Endothelial cell (in vitro differentiated cells): ENCODE measurements around the gene NIN. TPM values are rescaled to one million over a fixed set of nuclear protein-coding genes. Genes with fewer than 3 reads are reported as not detected.

ENCODE experiments used
- DNase-seq: peaks from one replicate; pipeline ENCODE4 v3.0.0; 2021; ENCODE audit warnings: low spot score
- H3K27ac Mint-ChIP-seq: one replicate; pipeline ENCODE4 v1.8.0; 2021; ENCODE audit warnings: mixed read lengths, inconsistent platforms; ENCODE audit not compliant: unreplicated experiment
- H3K27me3 Mint-ChIP-seq: one replicate; pipeline ENCODE4 v1.8.0; 2021; ENCODE audit warnings: mild to moderate bottlenecking, moderate library complexity, mixed read lengths, inconsistent platforms; ENCODE audit not compliant: unreplicated experiment
- H3K36me3 Mint-ChIP-seq: one replicate; pipeline ENCODE4 v1.8.0; 2021; ENCODE audit warnings: mild to moderate bottlenecking, low read depth, mixed read lengths, inconsistent platforms; ENCODE audit not compliant: unreplicated experiment
- H3K4me1 Mint-ChIP-seq: one replicate; pipeline ENCODE4 v1.8.0; 2021; ENCODE audit warnings: mild to moderate bottlenecking, mixed read lengths, inconsistent platforms; ENCODE audit not compliant: unreplicated experiment
- H3K4me3 Mint-ChIP-seq: one replicate; pipeline ENCODE4 v1.8.0; 2021; ENCODE audit warnings: mild to moderate bottlenecking, mixed read lengths, inconsistent platforms; ENCODE audit not compliant: unreplicated experiment
- H3K9me3 Mint-ChIP-seq: one replicate; pipeline ENCODE4 v1.8.0; 2021; ENCODE audit warnings: mixed read lengths, inconsistent platforms; ENCODE audit not compliant: unreplicated experiment
- total RNA-seq: library from RNA; stranded (reverse); fragmentation: NEBNext Ultra II Directional; extraction: Animal tissue kit (Norgen Biotek cat#: 25700); gene quantifications from one replicate; pipeline ENCODE4 v1.2.1, GENCODE V29; 2021; ENCODE audit not compliant: unreplicated experiment
- TF ChIP-seq, protein P1 (sequence below): fragments of 200-600 bp; sonication (generic); IDR thresholded peaks from one replicate; pipeline ENCODE4 v1.5.0; 2021; ENCODE audit warnings: antibody characterized with exemption; ENCODE audit not compliant: unreplicated experiment

The NIN gene
- total RNA-seq, 1 donor from 2014 or later, result 50.0 TPM

DNA sequence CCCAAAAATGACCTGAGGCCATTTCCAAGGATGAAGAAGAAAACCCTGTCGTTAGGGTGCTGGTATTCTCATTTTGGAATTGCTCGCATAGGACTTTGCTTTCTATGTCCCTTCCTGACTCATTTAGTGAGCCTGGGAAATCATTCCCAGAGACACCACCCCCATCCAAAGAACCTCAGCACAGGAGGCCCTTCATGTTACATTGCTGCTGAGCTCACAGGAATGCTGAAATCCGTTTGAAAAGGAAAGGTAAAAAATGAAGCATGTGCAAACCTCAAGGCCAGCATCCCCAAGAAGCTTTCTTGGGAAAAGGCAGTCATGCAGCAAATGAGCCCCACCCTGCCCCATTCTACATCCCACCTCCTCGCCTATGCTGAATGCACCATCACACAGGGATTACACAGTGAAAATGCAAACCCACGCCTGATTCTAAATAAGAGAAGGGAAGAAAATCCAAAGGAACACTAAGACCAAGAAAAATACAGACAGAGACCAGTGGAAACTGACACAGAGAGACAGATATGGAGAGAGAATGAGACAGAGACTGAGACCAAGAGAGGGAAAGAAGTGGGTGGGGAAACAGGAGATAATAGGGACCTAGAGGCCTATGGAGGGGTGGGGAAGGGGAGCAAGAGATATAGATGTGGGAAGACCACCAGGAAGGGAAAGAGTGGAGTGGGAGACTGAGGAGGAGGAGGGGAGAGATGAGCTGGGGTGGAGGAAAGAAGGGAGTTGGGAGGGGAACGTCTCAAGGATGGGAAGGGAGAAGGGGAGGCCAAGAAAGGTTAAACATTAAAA is 33.5 kb downstream of the NIN start:
- TF ChIP-seq, protein P1, sequence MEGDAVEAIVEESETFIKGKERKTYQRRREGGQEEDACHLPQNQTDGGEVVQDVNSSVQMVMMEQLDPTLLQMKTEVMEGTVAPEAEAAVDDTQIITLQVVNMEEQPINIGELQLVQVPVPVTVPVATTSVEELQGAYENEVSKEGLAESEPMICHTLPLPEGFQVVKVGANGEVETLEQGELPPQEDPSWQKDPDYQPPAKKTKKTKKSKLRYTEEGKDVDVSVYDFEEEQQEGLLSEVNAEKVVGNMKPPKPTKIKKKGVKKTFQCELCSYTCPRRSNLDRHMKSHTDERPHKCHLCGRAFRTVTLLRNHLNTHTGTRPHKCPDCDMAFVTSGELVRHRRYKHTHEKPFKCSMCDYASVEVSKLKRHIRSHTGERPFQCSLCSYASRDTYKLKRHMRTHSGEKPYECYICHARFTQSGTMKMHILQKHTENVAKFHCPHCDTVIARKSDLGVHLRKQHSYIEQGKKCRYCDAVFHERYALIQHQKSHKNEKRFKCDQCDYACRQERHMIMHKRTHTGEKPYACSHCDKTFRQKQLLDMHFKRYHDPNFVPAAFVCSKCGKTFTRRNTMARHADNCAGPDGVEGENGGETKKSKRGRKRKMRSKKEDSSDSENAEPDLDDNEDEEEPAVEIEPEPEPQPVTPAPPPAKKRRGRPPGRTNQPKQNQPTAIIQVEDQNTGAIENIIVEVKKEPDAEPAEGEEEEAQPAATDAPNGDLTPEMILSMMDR, result no peak
- H3K4me1 Mint-ChIP-seq, result peaks cover 16% of the 10 kb centered on the region
- H3K27ac Mint-ChIP-seq, result no peak overlapping the region
- peaks cover 4% of the 10 kb centered on the region for H3K27me3 Mint-ChIP-seq
- peak overlapping the region; percentile 26 for H3K4me3 Mint-ChIP-seq
- peaks cover 12% of the 10 kb centered on the region for H3K36me3 Mint-ChIP-seq
- no peak for DNase-seq
- H3K9me3 Mint-ChIP-seq, result no peaks in the 10 kb centered on the region

DNA sequence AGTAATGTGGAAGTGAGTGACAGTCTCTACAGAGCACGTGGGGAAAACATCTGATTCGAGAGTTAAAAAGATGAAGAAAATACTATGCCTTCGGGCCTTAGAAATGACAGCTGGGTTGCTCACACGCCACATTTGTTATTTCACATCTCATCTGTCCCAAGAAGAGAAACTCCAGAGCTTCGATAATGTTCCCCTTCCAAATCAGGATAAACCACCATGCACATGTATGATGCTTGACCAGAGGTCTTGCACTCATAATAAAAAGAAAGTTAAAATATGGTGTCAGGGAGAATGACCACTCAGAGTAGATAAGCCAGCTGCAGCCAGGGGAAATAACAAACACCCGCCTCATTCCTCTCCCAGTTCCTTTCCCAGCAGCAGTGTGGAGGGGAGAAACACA is 34.6 kb downstream of the NIN start:
- Mint-ChIP-seq H3K4me1 (peaks cover 13% of the 10 kb centered on the region), H3K27ac (peak overlapping the region; percentile 58), H3K9me3 (no peaks in the 10 kb centered on the region), H3K27me3 (peaks cover 4% of the 10 kb centered on the region), H3K4me3 (no peak overlapping the region), H3K36me3 (peaks cover 21% of the 10 kb centered on the region)
- TF ChIP-seq, protein P1, result no peak
- no peak for DNase-seq

DNA sequence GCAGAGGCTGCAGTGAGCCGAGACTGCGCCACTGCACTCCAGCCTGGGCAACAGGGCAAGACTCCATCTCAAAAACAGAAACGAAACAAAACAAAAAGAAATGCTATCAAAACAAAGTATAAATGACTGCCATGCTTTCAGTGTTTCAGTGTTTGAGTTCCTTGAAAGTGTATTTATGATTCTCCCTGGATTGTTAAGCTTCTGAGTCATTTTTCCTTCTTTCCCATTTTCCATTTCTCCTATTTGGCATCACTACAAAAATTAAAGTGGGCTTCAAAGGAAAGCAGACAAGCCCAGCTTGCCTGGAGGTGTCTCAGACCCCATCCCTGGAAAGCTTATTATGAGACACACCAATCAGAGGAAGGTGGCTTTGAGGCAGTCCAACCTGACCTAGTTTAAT is 35.1 kb downstream of the NIN start:
- H3K9me3 Mint-ChIP-seq, result no peaks in the 10 kb centered on the region
- H3K4me3 Mint-ChIP-seq, result no peak overlapping the region
- no peak overlapping the region for H3K27ac Mint-ChIP-seq
- TF ChIP-seq, protein P1, result no peak
- peaks cover 13% of the 10 kb centered on the region for H3K4me1 Mint-ChIP-seq
- DNase-seq, result no peak
- H3K36me3 Mint-ChIP-seq, result peaks cover 23% of the 10 kb centered on the region
- peaks cover 4% of the 10 kb centered on the region for H3K27me3 Mint-ChIP-seq

DNA sequence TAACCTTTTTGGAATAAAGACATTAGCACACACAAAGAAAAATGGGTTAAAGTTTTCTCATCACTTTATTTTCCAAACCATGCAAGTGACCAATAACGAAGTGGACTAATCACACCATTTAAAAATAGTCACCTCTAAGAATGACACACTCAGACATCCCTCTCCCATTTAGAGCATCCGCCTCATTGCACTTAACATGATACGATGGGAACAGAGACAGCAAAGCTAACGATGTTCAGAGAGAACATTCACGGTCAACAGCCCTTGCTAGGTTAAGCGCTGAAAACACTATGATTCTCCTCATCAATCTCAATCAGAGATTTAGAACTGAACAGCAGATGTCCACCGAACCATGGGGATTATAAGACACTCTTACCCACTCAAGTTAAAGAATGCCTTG is 35.8 kb downstream of the NIN start:
- Mint-ChIP-seq H3K4me3 (no peak overlapping the region), H3K4me1 (peaks cover 13% of the 10 kb centered on the region), H3K27me3 (peaks cover 4% of the 10 kb centered on the region), H3K27ac (no peak overlapping the region), H3K36me3 (peaks cover 28% of the 10 kb centered on the region), H3K9me3 (no peaks in the 10 kb centered on the region)
- DNase-seq, result no peak
- TF ChIP-seq, protein P1, result no peak

DNA sequence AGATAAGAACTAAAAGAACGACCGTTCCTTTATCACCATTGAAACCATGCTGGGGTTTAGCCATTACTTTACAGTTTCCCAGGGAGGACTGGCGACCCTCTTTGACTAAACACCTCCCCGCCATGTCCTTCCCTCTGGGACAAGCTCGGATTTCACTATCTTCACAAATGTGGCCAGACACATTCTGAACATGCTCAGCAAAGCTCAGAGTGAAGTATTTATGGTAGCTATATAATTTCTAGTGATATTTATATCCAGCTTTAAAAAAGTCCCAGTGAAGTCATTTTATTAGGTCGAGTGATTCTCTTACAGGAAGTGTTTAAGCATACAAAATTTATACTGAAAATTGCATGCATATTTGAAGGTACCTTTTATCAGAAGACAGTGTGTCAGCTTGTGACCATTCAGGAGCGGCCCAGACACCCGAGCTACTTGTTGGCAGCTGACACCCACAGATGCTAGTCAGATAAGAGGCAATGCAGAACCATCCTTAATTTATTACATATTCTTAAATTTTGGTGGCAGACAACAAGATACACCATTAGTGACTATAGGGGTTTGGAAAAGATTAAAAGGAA is 36.8 kb downstream of the NIN start:
- H3K4me3 Mint-ChIP-seq, result no peak overlapping the region
- no peak for DNase-seq
- H3K4me1 Mint-ChIP-seq, result peaks cover 13% of the 10 kb centered on the region
- no peak overlapping the region for H3K27ac Mint-ChIP-seq
- TF ChIP-seq, protein P1, result no peak
- no peaks in the 10 kb centered on the region for H3K9me3 Mint-ChIP-seq
- peaks cover 4% of the 10 kb centered on the region for H3K27me3 Mint-ChIP-seq
- peaks cover 24% of the 10 kb centered on the region for H3K36me3 Mint-ChIP-seq
